H1 (cell line): ENCODE measurements around the gene DUSP1. TPM values are rescaled to one million over a fixed set of nuclear protein-coding genes. Genes with fewer than 3 reads are reported as not detected.

Experiments used
- ASH2L ChIP-seq: fragments of 200-600, 300-600 bp; sonication (generic); IDR thresholded peaks from one replicate; pipeline ENCODE4 v1.7.1; 2017; ENCODE audit warnings: low read length
- CHD7 ChIP-seq: fragments of 300-600 bp; sonication (generic); IDR thresholded peaks from 2 replicates; pipeline ENCODE4 v1.7.1; 2012; ENCODE audit warnings: low read length, moderate library complexity, mild to moderate bottlenecking, inconsistent platforms; ENCODE audit not compliant: insufficient replicate concordance
- JUND ChIP-seq: IDR thresholded peaks from 2 replicates; pipeline ENCODE4 v1.6.1; 2011; ENCODE audit warnings: mild to moderate bottlenecking, improper control_type of control experiment, low read length
- KDM4A ChIP-seq: IDR thresholded peaks from one replicate; pipeline ENCODE4 v1.7.1; 2012; ENCODE audit warnings: low read depth, mild to moderate bottlenecking, moderate library complexity, low read length, inconsistent platforms; ENCODE audit not compliant: severe bottlenecking
- RFX5 ChIP-seq: IDR thresholded peaks from 2 replicates; pipeline ENCODE4 v1.6.1; 2011; ENCODE audit warnings: low read depth, low read length, improper control_type of control experiment, borderline replicate concordance
- SP1 ChIP-seq: IDR thresholded peaks from 2 replicates; pipeline ENCODE4 v1.6.1; 2011; ENCODE audit warnings: low read depth, low read length
- SP2 ChIP-seq: IDR thresholded peaks from 2 replicates; pipeline ENCODE4 v1.6.1; 2012; ENCODE audit warnings: mild to moderate bottlenecking, low read length, inconsistent platforms
- polyA plus RNA-seq, 7 experiments: library from polyadenylated mRNA; depleted of rRNA in 3 of 7; stranded (reverse) in 5 of 7; unstranded in 2 of 7; fragments of >200 nt in 5 of 7; fragments of 200-250 nt in 2 of 7; gene quantifications; 1 replicate in 5 of 7; 2 replicates in 1 of 7; 4 replicates in 1 of 7; pipeline versions ENCODE4 v1.2.1 to v1.2.3, GENCODE V29; 2011 to 2013; ENCODE audit warnings: missing spikeins in 2 of 7, mixed read lengths in 2 of 7
- total RNA-seq: library from RNA; stranded (reverse); fragmentation: NEBNext Ultra II Directional; extraction: Animal tissue kit (Norgen Biotek cat#: 25700); gene quantifications from 2 replicates; pipeline ENCODE4 v1.2.1, GENCODE V29; 2021

The DUSP1 gene
- total and polyA plus RNA-seq, 2 of the 8 experiments (the other 6 are each of a cell fraction or from before 2014, with no cell fraction given), result 6.5 to 11.7 TPM

GRCh38 chr5:172775326-172776234 lies 4.6 kb upstream of the DUSP1 start (continued):
- TF ChIP-seq CHD7 (no peak), SP2 (no peak), ASH2L (no peak), KDM4A (no peak), SP1 (no peak), JUND (no peak), RFX5 (no peak)
